ENCODE measurements around the gene COX10.

Gene COX10

DNA sequence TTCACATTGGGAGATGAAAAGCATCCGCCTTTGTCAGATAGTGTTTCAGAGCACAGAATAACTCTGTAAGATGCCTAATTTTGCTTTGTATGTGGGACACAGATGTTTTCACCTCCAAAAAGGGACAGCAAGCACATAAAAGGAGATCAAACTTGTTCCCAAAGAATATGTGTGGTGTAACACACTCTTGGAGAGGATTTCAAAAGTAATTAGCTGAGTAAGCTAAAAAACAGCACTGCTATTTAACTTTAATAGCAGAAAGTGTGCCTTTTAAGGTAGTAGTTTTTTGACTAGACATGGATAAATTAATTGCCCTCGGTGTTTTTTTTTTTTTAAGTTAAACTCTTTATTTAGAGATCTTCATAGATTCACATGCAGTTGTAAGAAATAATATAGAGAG is 65.2 kb downstream of the COX10 start:
- no peaks in the 10 kb centered on the region for H3K4me1 ChIP-seq (ENCODE audit: insufficient read depth, insufficient read length)
- H3K9me3 ChIP-seq (ENCODE audit: insufficient read depth, low read length): no peaks in the 10 kb centered on the region
- no peaks in the 10 kb centered on the region for H3K36me3 ChIP-seq (ENCODE audit: insufficient read depth, insufficient read length, low read length)
- H3K27me3 ChIP-seq (ENCODE audit: insufficient read depth, insufficient read length): no peaks in the 10 kb centered on the region
- no peak for TF ChIP-seq ZNF274 (IDR thresholded peaks at IDR 0.05; ENCODE audit: low read depth, low read length)
- TF ChIP-seq YY1 (IDR thresholded peaks at IDR 0.05; ENCODE audit: insufficient read depth, insufficient read length): no peak
- no peak for TF ChIP-seq SUZ12 (IDR thresholded peaks at IDR 0.05; ENCODE audit: extremely low read depth, insufficient read depth, insufficient read length)
- no peak overlapping the region for H3K9ac ChIP-seq (ENCODE audit: insufficient read length, low read depth)
- DNase-seq (ENCODE audit: low read depth, low spot score): no peak
- H3K4me3 ChIP-seq (ENCODE audit: insufficient read length, low read depth): no peak overlapping the region

DNA sequence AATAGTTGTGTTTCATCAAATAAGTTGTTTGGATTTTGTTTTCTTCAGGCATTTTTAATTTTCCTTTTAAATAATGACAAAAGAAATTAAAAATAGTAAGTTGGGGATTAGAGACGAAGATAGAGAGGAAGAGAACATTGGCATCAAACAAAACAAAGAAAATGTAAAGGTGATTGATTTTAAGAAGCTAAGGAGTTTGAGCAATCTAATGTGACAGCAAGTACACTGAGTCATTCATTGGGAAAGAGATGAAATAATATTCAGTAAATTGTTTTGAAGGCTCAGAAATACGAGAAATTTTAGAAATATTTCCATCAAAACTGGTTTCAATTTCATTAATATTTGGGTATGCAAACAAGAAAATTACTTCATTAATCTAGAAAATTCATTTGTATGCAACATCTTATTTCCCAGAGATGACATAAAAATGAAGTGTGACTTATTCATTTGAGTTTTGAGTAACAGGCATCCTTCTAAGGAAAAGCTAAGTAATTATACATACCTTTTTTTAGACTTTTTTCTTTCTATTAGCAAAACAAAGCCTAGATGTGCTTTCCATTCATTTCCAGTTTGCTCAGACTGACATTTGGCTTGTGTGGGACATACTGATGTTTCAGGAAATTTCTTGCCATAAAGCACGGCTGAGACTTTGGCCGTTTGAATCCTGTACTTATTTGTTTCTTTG is 66.7 kb downstream of the COX10 start:
- Histone ChIP-seq H3K4me1 (ENCODE audit: insufficient read depth, insufficient read length) (no peaks in the 10 kb centered on the region), H3K27me3 (ENCODE audit: insufficient read depth, insufficient read length) (no peaks in the 10 kb centered on the region), H3K4me3 (ENCODE audit: insufficient read length, low read depth) (no peak overlapping the region), H3K9ac (ENCODE audit: insufficient read length, low read depth) (no peak overlapping the region), H3K9me3 (ENCODE audit: insufficient read depth, low read length) (no peaks in the 10 kb centered on the region), H3K36me3 (ENCODE audit: insufficient read depth, insufficient read length, low read length) (no peaks in the 10 kb centered on the region)
- TF ChIP-seq ZNF274 (IDR thresholded peaks at IDR 0.05; ENCODE audit: low read depth, low read length) (no peak), YY1 (IDR thresholded peaks at IDR 0.05; ENCODE audit: insufficient read depth, insufficient read length) (no peak), SUZ12 (IDR thresholded peaks at IDR 0.05; ENCODE audit: extremely low read depth, insufficient read depth, insufficient read length) (no peak)
- DNase-seq (ENCODE audit: low read depth, low spot score): no peak

DNA sequence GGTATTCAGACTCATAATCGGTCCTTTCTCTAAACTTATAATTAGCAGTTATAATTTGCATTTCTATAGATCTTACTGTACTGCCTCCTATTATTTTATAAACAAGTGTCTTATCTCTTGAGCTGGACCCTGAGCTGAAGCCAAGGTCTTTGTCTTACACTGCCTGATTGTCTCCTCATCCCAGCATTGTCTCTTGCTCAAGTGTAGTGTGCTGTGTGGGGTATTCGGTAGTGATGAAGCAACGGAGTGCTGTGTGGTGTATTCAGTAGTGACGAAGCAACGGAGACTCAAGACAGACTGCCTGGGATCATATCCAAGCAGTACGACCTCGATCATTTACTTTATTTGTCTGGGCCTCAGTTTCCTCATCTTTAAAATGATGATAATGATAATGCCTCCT is 69.3 kb downstream of the COX10 start:
- DNase-seq (ENCODE audit: low read depth, low spot score): no peak
- TF ChIP-seq ZNF274 (IDR thresholded peaks at IDR 0.05; ENCODE audit: low read depth, low read length) (no peak), SUZ12 (IDR thresholded peaks at IDR 0.05; ENCODE audit: extremely low read depth, insufficient read depth, insufficient read length) (no peak)
- H3K4me1 ChIP-seq (ENCODE audit: insufficient read depth, insufficient read length): no peaks in the 10 kb centered on the region
- H3K27me3 ChIP-seq (ENCODE audit: insufficient read depth, insufficient read length): no peaks in the 10 kb centered on the region
- H3K36me3 ChIP-seq (ENCODE audit: insufficient read depth, insufficient read length, low read length): no peaks in the 10 kb centered on the region
- no peak overlapping the region for H3K9ac ChIP-seq (ENCODE audit: insufficient read length, low read depth)
- no peaks in the 10 kb centered on the region for H3K9me3 ChIP-seq (ENCODE audit: insufficient read depth, low read length)
- no peak overlapping the region for H3K4me3 ChIP-seq (ENCODE audit: insufficient read length, low read depth)

DNA sequence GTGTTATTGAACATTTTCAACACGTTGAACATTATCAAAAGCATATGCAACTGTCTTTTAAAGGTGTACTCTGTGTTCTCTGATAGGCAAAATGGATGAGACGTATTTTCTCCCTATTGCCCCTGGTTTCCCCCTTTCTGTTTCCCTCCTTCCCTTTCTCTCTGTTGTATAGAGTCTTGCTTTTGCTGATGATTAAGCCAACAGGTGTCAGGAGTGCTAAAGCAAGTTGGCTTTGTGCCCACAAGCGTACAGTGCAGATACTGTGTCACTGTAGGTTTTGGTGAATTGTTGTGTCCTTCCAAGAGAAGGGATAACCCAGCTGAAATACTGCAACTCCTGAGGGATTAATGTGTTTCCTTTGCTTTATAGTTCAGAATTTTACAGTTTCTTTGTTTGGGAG is 74.4 kb downstream of the COX10 start:
- H3K4me3 ChIP-seq (ENCODE audit: insufficient read length, low read depth): no peak overlapping the region
- H3K9me3 ChIP-seq (ENCODE audit: insufficient read depth, low read length): no peaks in the 10 kb centered on the region
- TF ChIP-seq SUZ12 (IDR thresholded peaks at IDR 0.05; ENCODE audit: extremely low read depth, insufficient read depth, insufficient read length): no peak
- TF ChIP-seq YY1 (IDR thresholded peaks at IDR 0.05; ENCODE audit: insufficient read depth, insufficient read length): no peak
- TF ChIP-seq ZNF274 (IDR thresholded peaks at IDR 0.05; ENCODE audit: low read depth, low read length): no peak
- no peaks in the 10 kb centered on the region for H3K27me3 ChIP-seq (ENCODE audit: insufficient read depth, insufficient read length)
- no peaks in the 10 kb centered on the region for H3K4me1 ChIP-seq (ENCODE audit: insufficient read depth, insufficient read length)
- DNase-seq (ENCODE audit: low read depth, low spot score): no peak
- no peaks in the 10 kb centered on the region for H3K36me3 ChIP-seq (ENCODE audit: insufficient read depth, insufficient read length, low read length)
- H3K9ac ChIP-seq (ENCODE audit: insufficient read length, low read depth): no peak overlapping the region

DNA sequence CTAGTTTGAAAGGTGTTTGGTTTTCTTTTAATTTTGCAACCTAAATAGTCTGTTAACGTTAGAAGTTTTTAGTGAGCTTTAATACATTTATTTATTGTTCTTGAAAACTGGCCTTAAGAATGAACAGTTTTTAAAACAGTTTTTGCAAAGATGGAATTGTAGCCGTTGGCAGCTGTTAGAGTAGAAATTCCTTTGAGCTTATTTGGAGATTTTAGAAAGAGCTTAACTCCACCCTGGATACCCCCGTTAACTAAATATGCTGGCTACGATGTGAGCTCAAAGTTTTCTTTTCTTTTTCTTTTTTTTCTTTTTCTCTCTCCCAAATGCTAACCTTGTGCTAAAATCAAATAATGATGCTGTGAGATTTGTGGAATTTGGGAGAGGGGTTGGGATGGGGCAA is 75.2 kb downstream of the COX10 start:
- Histone ChIP-seq H3K4me3 (ENCODE audit: insufficient read length, low read depth) (no peak overlapping the region), H3K4me1 (ENCODE audit: insufficient read depth, insufficient read length) (no peaks in the 10 kb centered on the region), H3K9ac (ENCODE audit: insufficient read length, low read depth) (no peak overlapping the region), H3K27me3 (ENCODE audit: insufficient read depth, insufficient read length) (no peaks in the 10 kb centered on the region), H3K36me3 (ENCODE audit: insufficient read depth, insufficient read length, low read length) (no peaks in the 10 kb centered on the region), H3K9me3 (ENCODE audit: insufficient read depth, low read length) (no peaks in the 10 kb centered on the region)
- DNase-seq (ENCODE audit: low read depth, low spot score): no peak
- TF ChIP-seq YY1 (IDR thresholded peaks at IDR 0.05; ENCODE audit: insufficient read depth, insufficient read length): no peak
- TF ChIP-seq SUZ12 (IDR thresholded peaks at IDR 0.05; ENCODE audit: extremely low read depth, insufficient read depth, insufficient read length): no peak
- TF ChIP-seq ZNF274 (IDR thresholded peaks at IDR 0.05; ENCODE audit: low read depth, low read length): no peak

DNA sequence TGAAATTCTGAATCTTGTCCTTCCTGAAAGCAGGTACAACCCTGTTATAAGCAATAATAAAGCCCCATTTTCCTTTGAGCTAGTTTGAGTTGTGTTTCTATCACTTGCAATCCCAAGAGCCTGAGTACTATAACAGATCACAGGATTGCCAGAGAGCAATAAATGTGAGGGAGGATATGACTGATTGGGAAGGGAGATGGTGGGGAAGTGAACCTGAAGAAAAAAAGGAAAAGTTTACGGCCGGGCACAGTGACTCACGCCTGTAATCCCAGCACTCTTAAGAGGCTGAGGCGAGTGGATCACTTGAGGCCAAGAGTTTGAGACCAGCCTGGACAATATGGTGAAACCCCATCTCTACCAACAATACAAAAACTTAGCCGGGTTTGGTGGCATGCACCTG is 80.4 kb downstream of the COX10 start:
- H3K9me3 ChIP-seq (ENCODE audit: insufficient read depth, low read length): no peaks in the 10 kb centered on the region
- no peaks in the 10 kb centered on the region for H3K4me1 ChIP-seq (ENCODE audit: insufficient read depth, insufficient read length)
- H3K9ac ChIP-seq (ENCODE audit: insufficient read length, low read depth): no peak overlapping the region
- TF ChIP-seq ZNF274 (IDR thresholded peaks at IDR 0.05; ENCODE audit: low read depth, low read length) (no peak), SUZ12 (IDR thresholded peaks at IDR 0.05; ENCODE audit: extremely low read depth, insufficient read depth, insufficient read length) (no peak), YY1 (IDR thresholded peaks at IDR 0.05; ENCODE audit: insufficient read depth, insufficient read length) (no peak)
- no peak for DNase-seq (ENCODE audit: low read depth, low spot score)
- H3K27me3 ChIP-seq (ENCODE audit: insufficient read depth, insufficient read length): no peaks in the 10 kb centered on the region
- no peaks in the 10 kb centered on the region for H3K36me3 ChIP-seq (ENCODE audit: insufficient read depth, insufficient read length, low read length)
- H3K4me3 ChIP-seq (ENCODE audit: insufficient read length, low read depth): no peak overlapping the region

DNA sequence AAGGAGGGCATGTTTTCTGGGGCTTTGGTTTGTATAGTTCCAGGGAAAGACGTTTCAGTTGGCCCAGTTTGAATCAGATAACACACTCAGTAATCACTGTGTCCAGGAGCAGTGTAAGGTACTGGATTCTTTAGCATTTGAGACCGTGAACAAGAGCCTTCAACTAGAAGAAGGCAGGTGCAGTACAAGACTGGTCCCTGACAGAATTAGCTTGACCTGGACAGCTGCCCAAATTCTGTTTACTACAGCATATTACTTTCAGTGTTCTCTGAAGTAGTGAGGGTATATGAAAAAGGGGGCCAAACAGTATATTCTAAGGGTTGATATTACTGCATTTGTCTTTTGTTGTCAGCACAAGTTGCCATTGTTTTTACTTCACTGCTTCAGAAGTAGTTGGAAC is 81.3 kb downstream of the COX10 start:
- no peaks in the 10 kb centered on the region for H3K4me1 ChIP-seq (ENCODE audit: insufficient read depth, insufficient read length)
- no peaks in the 10 kb centered on the region for H3K36me3 ChIP-seq (ENCODE audit: insufficient read depth, insufficient read length, low read length)
- H3K4me3 ChIP-seq (ENCODE audit: insufficient read length, low read depth): no peak overlapping the region
- DNase-seq (ENCODE audit: low read depth, low spot score): no peak
- H3K9me3 ChIP-seq (ENCODE audit: insufficient read depth, low read length): no peaks in the 10 kb centered on the region
- TF ChIP-seq ZNF274 (IDR thresholded peaks at IDR 0.05; ENCODE audit: low read depth, low read length) (no peak), SUZ12 (IDR thresholded peaks at IDR 0.05; ENCODE audit: extremely low read depth, insufficient read depth, insufficient read length) (no peak), YY1 (IDR thresholded peaks at IDR 0.05; ENCODE audit: insufficient read depth, insufficient read length) (no peak)
- no peaks in the 10 kb centered on the region for H3K27me3 ChIP-seq (ENCODE audit: insufficient read depth, insufficient read length)
- no peak overlapping the region for H3K9ac ChIP-seq (ENCODE audit: insufficient read length, low read depth)

Data from NT2/D1 (cell line).